Activated T-helper 1 cell treated with Interleukin-2 at 50 U/mL for 16 hours (primary cell): Measurements from ENCODE around the gene FKBP1C.
"Not testable (repeated sequence)": the region's sequence is repeated elsewhere in the genome, so short reads cannot be mapped to it uniquely, and the experiment has no call there.

Source experiments
- DNase-seq: peaks from one replicate; pipeline ENCODE4 v3.0.0-alpha.2; 2020; ENCODE audit warnings: low read depth

The FKBP1C gene

GRCh38 chr6:63211343-63211742 is at the start of gene FKBP1C:
FKBP1C (plus strand) TSS chr6:63211469.
- not testable (repeated sequence) for DNase-seq

DNA sequence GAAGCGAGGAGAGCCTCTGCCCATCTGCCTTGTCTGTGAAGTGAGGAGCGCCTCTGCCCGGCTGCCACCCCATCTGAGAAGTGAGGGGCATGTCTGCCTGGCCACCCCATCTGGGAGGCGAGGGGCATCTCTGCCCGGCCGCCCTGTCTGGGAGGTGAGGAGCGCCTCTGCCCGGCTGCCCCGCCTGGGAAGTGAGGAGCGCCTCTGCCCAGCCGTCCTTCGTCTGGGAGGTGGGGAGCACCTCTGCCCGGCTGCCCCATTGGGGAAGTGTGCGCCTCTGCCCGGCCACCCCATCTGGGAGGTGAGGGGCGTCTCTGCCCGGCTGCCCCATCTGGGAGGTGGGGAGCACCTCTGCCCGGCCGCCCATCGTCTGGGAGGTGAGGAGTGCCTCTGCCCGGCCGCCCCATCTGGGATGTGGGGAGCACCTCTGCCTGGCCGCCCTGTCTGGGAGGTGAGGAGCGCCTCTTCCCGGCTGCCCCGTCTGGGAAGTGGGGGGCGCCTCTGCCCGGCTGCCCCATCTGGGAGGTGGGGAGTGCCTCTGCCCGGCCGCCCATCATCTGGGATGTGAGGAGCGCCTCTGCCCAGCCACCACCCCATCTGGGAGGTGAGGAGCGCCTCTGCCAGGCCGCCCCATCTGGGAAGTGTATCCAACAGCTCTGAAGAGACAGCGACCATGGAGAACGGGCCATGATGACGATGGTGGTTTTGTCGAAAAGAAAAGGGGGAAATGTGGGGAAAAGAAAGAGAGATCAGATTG is 47.0 kb upstream of the FKBP1C start:
- DNase-seq = not testable (repeated sequence)

DNA sequence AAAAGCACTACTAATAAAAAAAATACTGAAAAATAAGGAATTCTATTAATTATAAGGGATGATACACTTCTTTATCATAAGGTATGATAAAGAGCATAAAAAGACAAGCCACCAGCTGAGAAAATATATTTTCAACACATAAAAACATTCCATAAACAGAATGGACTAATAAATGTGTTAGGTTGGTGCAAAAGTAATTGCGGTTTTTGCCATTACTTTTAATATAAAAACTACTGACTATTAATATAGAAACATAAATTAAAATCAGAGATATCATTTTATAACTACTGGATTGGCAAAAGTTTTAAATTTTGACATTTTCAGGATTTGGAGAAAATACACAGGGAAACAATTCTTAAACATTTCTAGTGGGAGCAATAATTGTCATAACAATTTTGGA is 37.1 kb upstream of the FKBP1C start:
- DNase-seq = no peak

- DNase-seq = no peak
Observed at GRCh38 chr6:63176181-63176580, 35.1 kb upstream of the FKBP1C start.

DNA sequence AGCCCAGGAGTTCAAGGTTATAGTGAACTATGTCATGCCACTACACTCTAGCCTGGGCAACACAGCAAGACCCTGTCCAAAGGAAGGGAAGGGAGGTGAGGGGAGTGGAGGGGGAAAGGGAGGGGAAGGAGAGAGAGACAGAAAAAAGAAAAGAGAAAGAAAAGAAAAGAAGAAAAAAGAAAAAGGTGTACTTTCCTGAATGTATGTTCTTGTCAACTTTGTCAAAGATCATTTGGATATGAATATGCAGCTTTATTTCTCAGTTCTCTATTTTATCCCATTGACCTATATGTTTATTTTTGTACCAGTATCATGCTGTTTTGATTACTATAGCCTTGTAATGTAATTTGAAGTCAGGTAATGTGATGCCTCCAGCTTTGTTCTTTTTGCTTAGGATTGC is 30.9 kb upstream of the FKBP1C start:
- no peak for DNase-seq

- no peak for DNase-seq
Observed at GRCh38 chr6:63186970-63187369, 24.3 kb upstream of the FKBP1C start.

GRCh38 chr6:63188828-63189227 is 22.4 kb upstream of the FKBP1C start:
- DNase-seq = no peak

- DNase-seq = no peak
Observed at GRCh38 chr6:63193324-63193723, 17.9 kb upstream of the FKBP1C start.

DNA sequence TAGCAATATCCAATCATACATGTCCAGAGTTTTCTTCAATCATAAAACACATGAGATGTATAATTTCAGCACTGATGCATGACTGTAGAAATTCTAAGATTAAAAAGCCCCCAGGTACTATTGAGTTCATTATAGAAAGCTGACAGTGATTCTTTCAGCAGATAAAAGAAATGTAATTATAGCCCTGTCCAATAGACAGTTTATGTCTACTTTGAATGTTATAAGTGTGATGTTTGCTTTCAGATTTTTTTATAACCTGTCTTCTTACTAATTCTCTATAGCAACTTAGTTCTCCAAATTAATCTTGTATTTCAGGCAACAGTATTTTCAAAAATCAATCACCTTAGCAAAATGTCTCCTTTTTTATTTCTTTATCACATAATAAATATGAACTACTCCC is 13.5 kb upstream of the FKBP1C start:
- DNase-seq = no peak

DNA sequence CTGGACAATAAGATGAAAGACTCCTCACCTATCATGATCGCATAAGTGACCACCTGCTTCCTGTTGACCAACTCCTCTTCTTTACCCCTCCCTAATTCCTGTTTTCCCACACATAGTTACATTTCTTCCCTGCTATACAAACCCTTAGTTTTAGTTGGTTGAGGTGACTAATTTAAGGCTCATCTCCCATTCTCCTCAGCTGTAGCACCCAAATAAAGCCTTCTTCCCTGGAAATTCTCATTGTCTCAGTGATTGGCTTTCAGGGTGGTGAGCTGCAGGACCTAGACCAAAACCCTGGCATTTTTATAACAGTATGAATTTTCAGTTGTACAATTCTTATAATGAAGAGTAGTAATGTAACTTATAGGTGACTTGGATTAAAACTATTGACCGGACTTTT is 2.1 kb downstream of the FKBP1C start:
- DNase-seq = no peak

- no peak for DNase-seq
Observed at GRCh38 chr6:63214816-63215215, 3.5 kb downstream of the FKBP1C start.

GRCh38 chr6:63224179-63224578 is 12.9 kb downstream of the FKBP1C start:
- DNase-seq = no peak

DNA sequence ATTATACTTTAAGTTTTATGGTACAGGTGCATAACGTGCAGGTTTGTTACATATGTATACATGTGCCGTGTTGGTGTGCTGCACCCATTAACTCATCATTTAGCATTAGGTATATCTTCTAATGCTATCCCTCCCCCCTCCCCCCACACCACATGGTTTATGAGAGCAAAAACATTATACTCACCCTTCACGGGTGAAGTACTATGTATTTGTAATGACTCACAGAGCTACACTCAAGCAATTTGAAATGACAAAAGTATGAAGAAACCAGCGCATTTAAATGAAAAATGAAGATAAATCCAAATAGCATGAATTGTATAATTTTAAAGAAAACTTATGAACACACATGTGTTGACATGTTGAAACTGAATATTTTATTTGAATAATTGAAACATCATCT is 14.7 kb downstream of the FKBP1C start:
- not testable (repeated sequence) for DNase-seq

- not testable (repeated sequence) for DNase-seq
Observed at GRCh38 chr6:63227928-63228894, 16.9 kb downstream of the FKBP1C start.

DNA sequence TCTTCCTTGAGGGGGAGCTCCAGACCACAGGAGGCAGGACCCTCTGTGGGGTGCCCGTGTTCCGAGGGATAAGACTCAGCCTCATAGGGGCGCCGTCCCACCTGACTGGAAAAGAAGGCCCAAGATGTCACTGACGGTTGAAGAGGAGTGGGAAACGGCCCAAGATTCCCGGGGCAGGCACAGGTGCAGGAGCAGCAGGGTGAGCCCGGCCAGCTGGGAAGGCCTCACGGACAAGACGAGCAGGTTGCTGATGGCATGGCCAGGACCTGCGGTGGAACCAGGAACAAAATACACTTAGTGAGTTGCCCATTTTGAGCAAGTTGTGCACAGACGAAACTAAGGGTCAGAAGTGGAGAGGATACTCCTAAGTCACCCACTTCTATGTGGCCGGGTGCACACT is 18.8 kb downstream of the FKBP1C start:
- not testable (repeated sequence) for DNase-seq

DNA sequence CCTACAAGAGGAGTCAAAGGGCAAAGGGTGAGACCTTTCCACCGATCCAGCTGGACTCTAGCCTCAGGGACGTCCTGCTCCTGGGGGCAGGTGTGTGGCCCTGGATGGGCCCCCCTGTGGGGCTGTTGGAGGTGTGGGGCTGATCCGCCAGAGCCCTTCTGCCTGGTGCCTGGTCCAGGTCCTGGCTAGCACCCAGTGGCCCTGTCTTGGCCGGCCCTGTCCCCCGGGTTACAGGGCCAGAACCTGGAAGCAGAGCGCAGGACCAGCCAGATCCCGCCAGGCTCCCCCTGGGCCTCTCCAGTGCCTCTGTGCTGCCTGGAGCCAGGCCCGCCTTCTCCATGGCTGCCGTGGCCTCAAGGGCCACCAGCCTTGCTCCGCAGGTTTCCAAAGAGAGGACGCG is 19.2 kb downstream of the FKBP1C start:
- not testable (repeated sequence) for DNase-seq

DNA sequence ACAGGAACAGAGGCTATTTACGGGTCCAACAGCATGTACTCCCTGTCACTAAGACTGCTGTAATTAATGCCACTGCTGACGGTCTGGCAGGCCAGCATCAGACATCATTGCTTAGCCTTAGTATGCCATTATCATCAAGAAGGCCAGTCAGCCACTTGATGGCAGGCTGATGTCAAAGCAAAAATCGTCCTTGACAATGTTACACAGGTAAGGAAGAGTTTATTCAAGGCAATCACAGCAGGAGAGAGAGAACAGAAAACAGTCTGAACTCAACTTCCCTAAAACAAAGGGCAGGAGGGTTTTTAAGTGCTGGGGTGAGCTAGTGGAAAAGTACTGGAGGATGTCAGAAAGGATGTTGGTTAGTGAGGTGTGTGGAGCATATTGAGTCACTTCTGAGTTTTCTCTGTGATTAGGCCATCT is 25.1 kb downstream of the FKBP1C start:
- DNase-seq = no peak

DNA sequence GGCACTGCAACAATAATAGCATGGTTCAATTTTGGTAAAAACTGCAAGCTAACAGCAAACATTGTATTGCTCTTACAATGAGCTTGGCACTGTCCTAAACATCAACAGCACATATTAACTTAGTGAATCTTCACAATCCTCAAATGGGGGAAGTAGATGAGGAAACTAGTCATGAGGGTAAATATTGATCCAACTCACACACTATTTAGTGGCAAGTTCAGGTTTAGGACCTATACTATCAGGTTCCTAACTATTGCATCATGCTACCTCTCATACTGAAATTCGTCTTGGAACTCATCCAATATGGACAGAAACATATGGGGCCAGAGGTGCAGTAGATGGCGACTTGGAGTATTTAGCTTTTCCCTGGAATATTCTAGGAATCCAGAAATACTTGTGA is 34.2 kb downstream of the FKBP1C start:
- DNase-seq = no peak

- DNase-seq = no peak
Observed at GRCh38 chr6:63245909-63246308, 34.6 kb downstream of the FKBP1C start.

GRCh38 chr6:63246581-63246980 is 35.3 kb downstream of the FKBP1C start:
- no peak for DNase-seq

DNA sequence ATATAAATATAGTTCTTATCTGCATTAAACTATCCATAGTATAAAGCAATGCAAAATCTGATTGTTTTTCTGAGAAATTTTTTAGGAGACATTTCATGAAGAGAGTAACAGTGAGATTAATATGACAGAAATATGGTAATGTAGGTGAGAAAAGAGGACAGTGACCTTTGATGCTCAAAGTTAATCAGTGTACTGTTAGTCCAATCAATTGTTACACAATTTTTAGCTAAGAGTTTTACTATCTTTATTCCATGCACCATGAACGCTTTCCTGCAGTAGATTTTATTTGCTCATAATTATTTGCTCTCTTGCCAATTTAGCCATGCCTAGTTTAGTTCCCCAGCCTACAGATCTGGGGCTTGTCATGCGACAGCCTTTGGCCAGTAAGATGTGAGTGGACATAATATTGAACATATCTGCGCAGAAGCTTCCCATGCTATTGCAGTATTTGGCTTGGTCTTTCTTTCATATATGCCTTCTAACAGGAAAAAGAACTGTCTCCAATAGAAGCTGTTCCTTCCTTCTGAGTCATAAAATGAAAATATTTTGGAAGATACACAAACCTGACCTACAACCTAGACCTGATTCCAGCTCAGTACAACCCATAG is 38.7 kb downstream of the FKBP1C start:
- DNase-seq = no peak

- no peak for DNase-seq
Observed at GRCh38 chr6:63259153-63259552, 47.9 kb downstream of the FKBP1C start.

- no peak for DNase-seq
Observed at GRCh38 chr6:63261820-63262219, 50.6 kb downstream of the FKBP1C start.
